ENCODE data around the gene STK31. TPM values are rescaled to one million over a fixed set of nuclear protein-coding genes. Genes with fewer than 3 reads are reported as not detected.

The STK31 gene
- total and polyA plus RNA-seq, 8 donors, result 0.28 to 1.2 (median 0.71) TPM

- H3K4me3 ChIP-seq, result no peak overlapping the region
- ATAC-seq (peak; percentile 62 to 87 (median 81)), DNase-seq (peak in 5 of 6 donors; percentile 43 to 81 (median 72)), FAIRE-seq (no peak)
- no peaks in the 10 kb centered on the region for H3K27me3 ChIP-seq
- peaks cover 5 to 29% (median 27%) of the 10 kb centered on the region in 3 donors for H3K4me1 ChIP-seq
- peak overlapping the region; percentile 58 to 90 (median 80) for H3K27ac ChIP-seq
- TF ChIP-seq CTCF (IDR thresholded peaks at IDR 0.05), result no peak
- WGBS, 2 donors, result 22 to 28% methylated on average over 2 of the region's 2 CpGs
- intact Hi-C loops (cut with DNase I), result no loop called here
- H3K9me3 ChIP-seq, result no peaks in the 10 kb centered on the region
- H3K36me3 ChIP-seq, result peaks cover 0 to 17% (median 0%) of the 10 kb centered on the region in 3 donors
Measured at GRCh38 chr7:23687011-23687410, 23.0 kb upstream of the STK31 start.

- no peak for TF ChIP-seq CTCF (IDR thresholded peaks at IDR 0.05)
Measured at GRCh38 chr7:23689165-23689564, 20.9 kb upstream of the STK31 start.

DNA sequence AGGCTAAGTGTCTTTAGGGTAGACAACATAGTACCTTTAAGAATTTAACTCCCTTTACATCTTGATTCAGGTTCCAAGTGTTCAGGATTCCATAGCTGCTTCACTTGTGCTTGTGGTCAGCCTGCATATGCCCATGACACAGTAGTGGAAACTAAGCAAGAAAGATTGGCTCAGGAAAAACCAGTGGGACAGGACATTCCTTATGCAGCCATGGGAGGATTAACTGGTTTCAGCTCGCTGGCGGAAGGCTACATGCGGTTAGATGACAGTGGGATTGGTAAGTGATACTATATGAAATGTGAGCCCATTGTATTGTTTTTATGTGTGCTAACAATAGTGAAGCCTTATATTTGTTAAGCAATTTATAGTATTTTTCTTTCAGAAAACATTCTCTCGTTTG lies 18.7 kb upstream of the STK31 start:
- Histone ChIP-seq H3K27ac (no peak overlapping the region), H3K4me1 (peaks cover 0 to 11% (median 7%) of the 10 kb centered on the region in 3 donors), H3K27me3 (no peaks in the 10 kb centered on the region), H3K9me3 (no peaks in the 10 kb centered on the region), H3K36me3 (peaks cover 0 to 17% (median 0%) of the 10 kb centered on the region in 3 donors), H3K4me3 (no peak overlapping the region)
- no peak for TF ChIP-seq CTCF (IDR thresholded peaks at IDR 0.05)
- intact Hi-C loops (cut with DNase I), result no loop called here
- FAIRE-seq, result no peak
- no peak for ATAC-seq
- 83 to 84% methylated on average over 4 of the region's 4 CpGs for WGBS, 2 donors
- DNase-seq, result no peak

More at GRCh38 chr7:23689165-23689564, 20.9 kb upstream of the STK31 start:
- no peaks in the 10 kb centered on the region for H3K27me3 ChIP-seq
- H3K27ac ChIP-seq, result no peak overlapping the region
- 58 to 59% methylated on average over 4 of the region's 4 CpGs for WGBS, 2 donors
- peaks cover 0 to 17% (median 0%) of the 10 kb centered on the region in 3 donors for H3K36me3 ChIP-seq
- FAIRE-seq (no peak), DNase-seq (no peak), ATAC-seq (no peak)
- no peak overlapping the region for H3K4me3 ChIP-seq
- intact Hi-C loops (cut with DNase I), result no loop called here
- no peaks in the 10 kb centered on the region for H3K9me3 ChIP-seq
- peaks cover 5 to 26% (median 21%) of the 10 kb centered on the region in 3 donors for H3K4me1 ChIP-seq

DNA sequence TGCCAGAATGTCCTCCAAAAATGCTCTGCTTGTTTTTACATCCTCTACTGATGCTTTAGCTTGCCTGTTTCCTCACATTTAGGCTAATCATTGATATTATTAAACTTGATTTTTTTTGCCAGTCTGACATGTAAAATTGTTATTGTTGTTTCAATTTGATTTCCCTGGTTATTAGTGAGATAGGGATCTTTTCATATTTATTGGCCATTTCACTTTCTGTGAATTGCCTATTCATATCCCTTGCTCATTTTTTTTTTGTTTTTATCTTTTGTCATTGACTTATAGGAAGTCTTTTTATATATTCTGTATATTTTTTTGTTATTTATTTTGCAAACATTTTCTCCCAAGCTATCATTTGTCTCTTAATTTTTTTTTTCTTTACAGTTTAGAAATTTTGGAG lies 16.8 kb upstream of the STK31 start:
- ATAC-seq, result no peak
- peak; percentile 56 for FAIRE-seq
- H3K27me3 ChIP-seq, result no peaks in the 10 kb centered on the region
- no peak for TF ChIP-seq CTCF (IDR thresholded peaks at IDR 0.05)
- DNase-seq, result no peak
- intact Hi-C loops (cut with DNase I), result no loop called here
- no peaks in the 10 kb centered on the region for H3K9me3 ChIP-seq
- no peak overlapping the region for H3K27ac ChIP-seq
- H3K4me3 ChIP-seq, result no peak overlapping the region
- H3K4me1 ChIP-seq, result peaks cover 0 to 9% (median 0%) of the 10 kb centered on the region in 3 donors
- H3K36me3 ChIP-seq, result peaks cover 0 to 17% (median 0%) of the 10 kb centered on the region in 3 donors

GRCh38 chr7:23696916-23697441 lies 13.0 kb upstream of the STK31 start:
- H3K36me3 ChIP-seq, result peaks cover 0 to 6% (median 0%) of the 10 kb centered on the region in 3 donors
- WGBS, 2 donors, result 48 to 53% methylated on average over 7 of the region's 7 CpGs
- H3K9me3 ChIP-seq, result no peaks in the 10 kb centered on the region
- ATAC-seq (peak in 3 of 4 donors; percentile 58 to 72 (median 64)), DNase-seq (peak in 4 of 6 donors; percentile 37 to 74 (median 48)), FAIRE-seq (no peak)
- peaks cover 9 to 20% (median 12%) of the 10 kb centered on the region in 3 donors for H3K4me1 ChIP-seq
- no peak overlapping the region for H3K4me3 ChIP-seq
- TF ChIP-seq CTCF (IDR thresholded peaks at IDR 0.05), result peak; percentile 11 to 33 (median 21)
- no peak overlapping the region for H3K27ac ChIP-seq
- intact Hi-C loops (cut with DNase I), result no loop called here
- no peaks in the 10 kb centered on the region for H3K27me3 ChIP-seq
